DMS79 (cell line): ENCODE results near the gene ADM5.

Experiments
- DNase-seq: peaks from one replicate; lab custom pipeline; 2025; lab: John Stamatoyannopoulos, UW

ADM5 gene, protein sequence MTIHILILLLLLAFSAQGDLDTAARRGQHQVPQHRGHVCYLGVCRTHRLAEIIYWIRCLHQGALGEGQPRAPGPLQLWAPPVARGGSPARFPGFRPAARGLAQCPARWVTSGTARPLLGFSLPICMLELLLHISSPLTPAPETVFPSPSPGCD

DNA sequence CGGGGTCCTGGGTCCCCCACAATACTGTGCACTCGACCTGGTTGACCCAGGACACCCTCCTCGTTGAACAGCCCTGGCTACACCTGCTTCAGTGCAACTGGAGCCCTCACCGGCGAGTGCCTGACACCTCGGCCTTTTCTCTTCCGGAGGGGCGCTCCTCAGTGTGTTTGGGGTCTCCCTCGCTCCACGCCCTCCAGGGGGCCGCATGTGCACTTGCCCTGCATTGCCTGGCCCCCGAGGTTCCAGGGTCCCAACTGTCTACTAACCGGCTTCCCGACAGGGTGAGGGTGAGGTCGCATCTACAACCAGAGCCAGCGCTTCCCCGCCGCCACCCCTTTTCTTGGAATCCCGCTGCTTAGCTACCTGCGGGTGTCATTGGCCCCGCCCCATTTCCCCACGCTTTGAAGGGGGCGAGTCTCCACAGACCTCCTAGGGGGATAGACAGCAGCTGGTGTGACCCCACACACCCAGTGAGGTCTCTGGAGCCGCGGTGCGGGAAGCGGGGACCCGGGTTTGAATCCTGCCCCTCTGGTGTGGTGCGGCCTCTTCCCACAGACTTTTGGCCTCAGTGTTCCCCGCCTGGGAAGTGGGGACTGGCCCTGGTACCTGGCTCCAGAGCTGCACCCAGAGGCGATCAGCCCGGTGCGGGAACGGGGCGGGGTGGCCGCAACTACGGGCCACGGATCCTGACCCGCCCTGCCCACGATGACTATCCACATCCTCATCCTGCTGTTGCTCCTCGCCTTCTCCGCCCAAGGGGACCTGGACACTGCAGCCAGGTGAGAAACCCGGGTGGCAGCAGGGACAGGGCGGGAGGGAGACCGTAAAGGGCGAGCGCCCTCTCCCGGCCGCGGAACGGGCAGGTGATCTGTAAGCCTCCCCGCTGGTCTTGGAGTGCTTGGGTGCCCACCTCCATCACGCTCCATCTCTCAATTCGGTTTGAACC lies at the start of gene ADM5:
TSS of gene ADM5 (plus strand) at position 462 of the 946 bp plus-strand sequence. CDS start at position 706, 244 bp downstream.
- DNase-seq = peak; percentile 51

DNA sequence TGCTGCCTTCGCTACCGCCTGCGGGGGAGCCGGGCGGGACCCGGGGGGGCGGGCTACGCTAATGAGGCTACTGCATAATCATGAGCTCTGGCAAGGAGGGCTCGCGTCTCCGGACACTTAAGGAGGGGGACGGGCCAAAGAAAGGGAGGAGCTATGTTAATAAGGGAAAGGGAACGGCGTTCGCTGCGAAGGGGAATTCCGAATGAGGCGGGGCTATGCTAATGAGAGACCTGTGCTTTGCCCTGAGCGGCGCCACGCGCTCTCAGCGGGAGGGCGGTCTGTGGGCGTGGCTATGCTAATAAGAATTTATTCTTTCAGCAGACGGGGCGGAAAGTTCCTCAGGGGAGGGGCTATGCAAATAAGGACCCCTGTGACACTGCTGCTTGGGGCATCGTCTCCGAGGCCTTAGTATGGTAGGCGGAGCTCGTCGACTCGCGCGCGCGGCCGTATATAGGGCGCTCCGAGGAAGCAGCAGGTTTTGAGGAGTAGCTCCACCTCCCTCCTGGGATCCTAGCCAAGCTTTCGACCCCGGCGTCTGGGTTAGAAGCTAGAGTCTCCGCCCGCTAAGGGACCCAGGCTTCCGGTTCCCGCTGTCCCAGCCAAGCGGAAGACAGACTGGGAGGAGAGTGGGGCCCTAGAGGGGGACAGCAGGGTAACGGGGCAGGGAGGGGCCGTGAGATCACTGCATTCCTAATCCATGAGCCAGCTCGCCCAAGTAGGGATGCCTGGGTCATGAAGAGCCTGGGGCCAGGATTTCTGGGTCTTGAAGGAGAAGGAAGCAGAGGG lies 49.1 kb upstream of the ADM5 start, which contains the start of gene RRAS:
TSS of gene RRAS (minus strand) at position 31 of the 786 bp plus-strand sequence. CDS start 45 bp downstream, outside the sequence.
- DNase-seq = peak; percentile 99

DNA sequence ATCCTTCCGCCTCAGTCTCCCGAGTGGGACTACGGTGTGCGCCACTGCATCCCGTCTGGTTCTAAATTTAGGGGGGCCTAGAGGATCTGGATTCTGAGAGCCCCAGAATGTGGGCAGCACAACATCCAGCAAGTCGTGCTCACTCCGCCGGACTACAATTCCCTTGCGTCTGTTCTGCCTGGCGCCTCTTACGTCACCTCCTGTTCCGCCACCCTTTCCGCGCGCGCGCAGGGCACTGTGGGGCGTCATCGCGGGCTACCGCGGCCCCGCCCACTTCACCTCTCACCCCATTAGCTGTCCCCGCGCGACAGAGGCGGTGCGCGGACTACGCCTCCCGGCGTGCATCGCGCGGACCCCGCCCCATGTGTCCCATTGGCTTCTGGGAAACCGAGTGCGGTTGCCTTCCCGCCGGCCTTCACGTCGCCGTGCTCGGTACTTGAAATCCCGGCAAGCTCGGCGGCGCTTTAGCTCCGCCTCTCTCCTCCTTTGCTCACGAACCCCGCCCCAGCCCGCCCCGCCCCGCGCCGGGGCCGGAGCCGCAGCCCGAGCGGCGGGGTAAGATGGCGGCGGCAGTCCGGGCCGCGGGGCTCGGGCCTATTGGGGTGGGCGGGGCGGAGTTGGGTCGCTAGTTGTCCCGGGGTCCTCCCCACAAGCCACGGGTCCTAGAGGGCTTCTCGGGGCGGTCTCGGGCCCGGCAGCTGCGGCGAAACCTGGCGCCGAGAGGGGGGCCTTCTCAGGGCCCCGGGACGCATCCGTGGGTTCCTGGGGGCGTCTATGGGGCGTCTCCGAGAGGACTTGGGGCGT lies 47.5 kb upstream of the ADM5 start, which contains the start of gene SCAF1:
TSS of gene SCAF1 (plus strand) at position 522 of the 804 bp plus-strand sequence. CDS start 2,818 bp downstream, outside the sequence.
- peak; percentile 99 for DNase-seq

GRCh38 chr19:49642492-49643035 lies 46.8 kb upstream of the ADM5 start:
- no peak for DNase-seq

GRCh38 chr19:49643466-49643865 lies 45.9 kb upstream of the ADM5 start:
- DNase-seq = no peak

GRCh38 chr19:49645592-49645991 lies 43.8 kb upstream of the ADM5 start:
- no peak for DNase-seq

- DNase-seq = no peak
These were observed 43.4 kb upstream of the ADM5 start for GRCh38 chr19:49645995-49646394.

DNA sequence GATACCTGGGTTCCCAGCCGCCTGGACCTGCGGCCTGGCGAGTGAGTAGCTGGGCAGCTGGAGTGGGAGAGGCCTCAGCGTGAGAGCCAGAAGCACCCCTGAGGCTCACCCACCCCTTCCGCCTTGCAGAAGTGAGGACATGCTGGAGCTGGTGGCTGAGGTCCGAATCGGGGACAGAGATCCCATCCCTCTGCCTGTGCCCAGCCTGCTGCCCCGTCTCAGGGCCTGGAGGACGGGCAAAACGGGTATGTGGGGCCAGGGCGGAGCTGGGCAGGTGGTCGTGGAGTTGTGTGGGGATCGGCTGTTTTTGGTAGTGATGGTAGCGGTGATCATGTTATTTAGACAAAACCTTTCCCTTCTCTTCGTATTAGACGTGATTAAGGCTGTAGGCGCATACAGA lies 42.8 kb upstream of the ADM5 start:
- DNase-seq = no peak

DNA sequence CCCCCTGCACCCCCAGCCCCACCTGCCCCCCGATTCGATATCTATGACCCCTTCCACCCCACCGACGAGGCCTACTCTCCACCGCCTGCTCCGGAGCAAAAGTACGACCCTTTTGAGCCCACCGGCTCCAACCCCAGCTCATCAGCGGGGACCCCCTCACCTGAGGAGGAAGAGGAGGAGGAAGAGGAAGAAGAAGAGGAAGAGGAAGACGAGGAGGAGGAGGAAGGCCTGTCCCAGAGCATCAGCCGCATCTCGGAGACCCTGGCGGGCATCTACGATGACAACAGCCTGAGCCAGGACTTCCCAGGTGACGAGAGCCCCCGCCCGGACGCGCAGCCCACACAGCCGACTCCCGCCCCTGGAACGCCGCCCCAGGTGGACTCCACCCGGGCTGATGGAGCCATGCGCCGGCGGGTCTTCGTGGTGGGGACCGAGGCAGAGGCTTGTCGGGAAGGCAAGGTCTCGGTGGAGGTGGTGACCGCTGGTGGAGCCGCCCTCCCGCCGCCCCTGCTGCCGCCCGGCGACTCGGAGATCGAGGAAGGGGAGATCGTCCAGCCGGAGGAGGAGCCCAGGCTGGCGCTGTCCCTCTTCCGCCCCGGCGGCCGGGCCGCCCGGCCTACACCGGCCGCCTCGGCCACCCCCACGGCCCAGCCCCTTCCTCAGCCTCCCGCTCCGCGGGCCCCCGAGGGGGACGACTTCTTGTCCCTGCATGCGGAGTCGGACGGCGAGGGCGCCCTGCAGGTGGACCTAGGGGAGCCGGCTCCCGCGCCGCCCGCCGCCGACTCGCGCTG lies 38.2 kb upstream of the ADM5 start:
- no peak for DNase-seq

- DNase-seq = no peak
These were observed 37.4 kb upstream of the ADM5 start for GRCh38 chr19:49651820-49652550.

GRCh38 chr19:49652551-49653465 lies 36.6 kb upstream of the ADM5 start:
- no peak for DNase-seq

DNA sequence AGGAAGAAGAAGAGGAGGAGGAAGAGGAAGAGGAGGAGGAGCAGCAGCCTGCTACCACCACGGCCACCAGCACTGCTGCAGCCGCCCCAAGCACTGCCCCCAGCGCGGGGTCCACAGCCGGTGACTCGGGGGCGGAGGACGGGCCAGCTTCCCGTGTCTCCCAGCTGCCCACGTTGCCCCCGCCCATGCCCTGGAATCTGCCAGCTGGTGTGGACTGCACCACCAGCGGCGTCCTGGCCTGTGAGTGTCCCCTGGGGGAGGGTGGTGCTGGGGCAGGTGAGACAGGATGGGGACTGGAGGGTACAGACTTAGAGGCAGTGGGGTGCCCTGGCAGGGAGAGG lies 36.0 kb upstream of the ADM5 start:
- no peak for DNase-seq

DNA sequence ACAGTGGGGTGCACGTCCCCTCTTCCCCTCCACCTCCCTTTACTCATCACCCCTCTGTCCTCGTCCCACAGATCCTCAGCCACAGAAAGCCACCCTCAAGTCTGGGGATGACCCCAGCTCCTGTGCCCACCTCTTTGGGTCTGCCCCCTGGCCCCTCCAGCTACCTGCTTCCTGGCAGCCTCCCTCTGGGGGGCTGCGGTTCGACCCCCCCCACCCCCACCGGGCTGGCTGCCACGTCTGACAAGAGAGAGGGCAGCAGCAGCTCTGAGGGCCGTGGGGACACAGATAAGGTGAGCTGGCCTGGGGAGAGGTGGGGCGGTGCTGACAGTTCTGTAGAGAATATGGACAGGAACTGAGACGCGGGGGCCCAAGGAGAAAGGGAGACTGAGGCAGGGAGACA lies 34.8 kb upstream of the ADM5 start:
- no peak for DNase-seq

DNA sequence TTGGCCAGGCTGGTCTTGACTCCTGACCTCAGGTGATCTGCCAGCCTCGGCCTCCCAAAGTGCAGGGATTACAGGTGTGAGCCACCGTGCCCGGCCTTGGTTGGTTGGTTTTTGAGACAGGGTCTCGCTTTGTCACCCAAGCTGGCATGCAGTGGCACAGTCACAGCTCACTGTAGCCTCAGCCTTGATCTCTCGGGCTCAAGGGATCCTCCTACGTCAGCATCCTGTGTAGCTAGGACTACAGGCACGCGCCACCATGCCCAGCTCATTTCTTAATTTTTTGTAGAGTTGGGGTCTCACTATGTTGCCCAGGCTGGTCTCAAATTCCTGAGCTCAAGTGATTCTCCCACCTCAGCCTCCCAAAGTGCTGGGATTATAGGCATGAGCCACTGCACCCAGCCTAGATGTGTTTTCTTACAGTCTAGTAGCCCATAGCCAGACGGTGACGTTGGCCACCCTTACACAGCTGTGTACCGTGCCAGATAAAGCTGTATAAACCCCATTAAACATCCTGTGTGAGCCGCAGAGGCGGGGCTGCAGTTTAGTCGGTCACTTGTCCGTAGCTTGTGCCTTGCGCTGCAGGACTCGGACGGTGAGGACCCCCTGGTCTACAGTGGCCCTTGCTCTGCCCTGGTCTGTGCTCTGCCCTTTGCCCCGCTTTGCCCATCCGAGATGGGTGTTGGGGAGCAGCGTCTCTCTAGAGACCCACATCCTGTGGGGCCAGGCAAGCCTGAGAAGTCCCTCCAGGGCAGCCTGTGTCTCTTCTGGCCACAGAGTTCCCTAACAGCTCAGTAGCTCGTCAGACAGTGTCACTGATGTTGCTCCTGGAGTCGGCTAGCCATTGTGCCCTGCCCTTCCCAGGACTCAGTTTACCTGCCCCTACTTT lies 33.6 kb upstream of the ADM5 start:
- no peak for DNase-seq

- DNase-seq = no peak
These were observed 32.8 kb upstream of the ADM5 start for GRCh38 chr19:49656456-49657109.

DNA sequence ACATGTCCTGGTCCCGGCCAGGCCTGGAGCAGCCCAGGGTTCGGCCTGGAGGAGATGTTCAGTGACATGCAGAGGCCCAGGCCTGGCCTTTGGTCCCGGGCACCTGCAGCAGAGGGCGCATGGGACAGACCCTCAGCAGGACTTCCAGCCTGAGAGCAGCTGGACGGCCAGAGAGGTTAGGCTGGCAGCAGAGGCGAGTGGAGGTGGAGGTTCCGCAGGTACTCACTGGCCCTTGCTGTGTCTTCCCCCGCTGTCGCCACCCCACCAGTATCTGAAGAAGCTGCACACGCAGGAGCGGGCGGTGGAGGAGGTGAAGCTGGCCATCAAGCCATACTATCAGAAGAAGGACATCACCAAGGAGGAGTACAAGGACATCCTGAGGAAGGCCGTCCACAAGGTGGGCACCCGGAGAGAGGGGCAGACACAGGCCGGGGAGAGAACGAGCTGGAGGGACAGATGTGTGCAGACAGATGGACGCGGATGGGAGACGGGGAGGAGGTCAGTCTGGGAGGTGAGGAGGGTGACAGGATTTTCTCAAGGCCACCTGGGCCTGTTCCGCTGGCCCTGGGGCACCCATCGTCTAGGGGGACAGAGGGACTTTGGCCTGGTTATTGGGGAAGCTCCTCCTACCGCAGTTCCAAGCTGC lies 31.8 kb upstream of the ADM5 start:
- no peak for DNase-seq

DNA sequence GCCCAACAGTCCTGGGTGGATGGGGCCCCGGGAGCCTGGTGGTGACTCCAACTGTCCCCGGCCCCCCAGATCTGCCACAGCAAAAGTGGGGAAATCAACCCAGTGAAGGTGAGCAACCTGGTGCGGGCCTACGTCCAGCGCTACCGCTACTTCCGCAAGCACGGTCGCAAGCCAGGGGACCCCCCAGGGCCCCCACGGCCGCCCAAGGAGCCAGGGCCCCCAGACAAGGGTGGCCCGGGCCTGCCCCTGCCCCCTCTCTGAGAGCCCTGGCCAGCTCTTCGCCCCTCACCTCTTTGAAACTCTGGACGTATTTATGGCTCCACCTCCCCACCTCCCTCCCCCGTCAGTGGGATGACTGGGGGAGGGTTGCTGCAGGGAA lies 31.3 kb upstream of the ADM5 start:
- DNase-seq = no peak
